Keratinocyte (primary cell): ENCODE results near the gene CAMKK2. TPM values are rescaled to one million over a fixed set of nuclear protein-coding genes. Genes with fewer than 3 reads are reported as not detected.

Experiments used
- DNase-seq: peaks from one replicate; pipeline ENCODE4 v3.0.0-alpha.2; 2011; ENCODE audit warnings: low read depth, missing footprints, low spot score
- FAIRE-seq: peaks from 2 replicates; lab custom pipeline; 2011; peaks lifted over from hg19 to GRCh38; lab: Jason Lieb, UNC
- H2AFZ ChIP-seq: 2 replicates; pipeline ENCODE4 v1.6.0; 2012; ENCODE audit warnings: low read length, control low read depth, inconsistent platforms; ENCODE audit not compliant: control insufficient read depth
- H3K27ac ChIP-seq: 2 replicates; pipeline ENCODE4 v1.5.1; 2011; ENCODE audit warnings: low read length; ENCODE audit not compliant: control insufficient read depth, insufficient read depth
- H3K27me3 ChIP-seq: 3 replicates; pipeline ENCODE4 v1.6.0; 2011; ENCODE audit warnings: low read length; ENCODE audit not compliant: control insufficient read depth, insufficient read depth; ENCODE audit errors: extremely low read depth
- H3K36me3 ChIP-seq, 2 experiments: 2 replicates in 1 of 2; 3 replicates in 1 of 2; pipeline ENCODE4 v1.5.1; 2011; ENCODE audit warnings: low read length in 2 of 2, mild to moderate bottlenecking in 1 of 2; ENCODE audit not compliant: control insufficient read depth in 2 of 2, insufficient read depth in 2 of 2; ENCODE audit errors: extremely low read depth in 1 of 2
- H3K4me1 ChIP-seq: 3 replicates; pipeline ENCODE4 v1.5.1; 2011; ENCODE audit warnings: low read length; ENCODE audit not compliant: control insufficient read depth, insufficient read depth; ENCODE audit errors: extremely low read depth
- H3K4me2 ChIP-seq: 3 replicates; pipeline ENCODE4 v1.6.0; 2011; ENCODE audit warnings: low read depth, low read length; ENCODE audit not compliant: control insufficient read depth, insufficient read depth; ENCODE audit errors: extremely low read depth
- H3K4me3 ChIP-seq, 3 experiments: fragments of 200-600 bp in 1 of 3; sonication (generic) in 1 of 3; 2 replicates in 2 of 3; 3 replicates in 1 of 3; pipeline ENCODE4 v1.5.1; 2011 to 2016; ENCODE audit warnings: low read length in 3 of 3, mild to moderate bottlenecking in 3 of 3, control low read depth in 2 of 3, inconsistent platforms in 1 of 3, low read depth in 1 of 3, mixed read lengths in 1 of 3, mixed run types in 1 of 3, moderate library complexity in 1 of 3; ENCODE audit not compliant: control insufficient read depth in 2 of 3, insufficient read depth in 2 of 3; ENCODE audit errors: extremely low read depth in 1 of 3
- H3K79me2 ChIP-seq: 2 replicates; pipeline ENCODE4 v1.6.0; 2012; ENCODE audit warnings: low read length; ENCODE audit not compliant: control insufficient read depth, insufficient read depth
- H3K9ac ChIP-seq: 3 replicates; pipeline ENCODE4 v1.6.0; 2011; ENCODE audit warnings: low read length; ENCODE audit not compliant: control insufficient read depth, insufficient read depth; ENCODE audit errors: extremely low read depth
- H3K9me1 ChIP-seq: 3 replicates; pipeline ENCODE4 v1.6.0; 2011; ENCODE audit warnings: low read length; ENCODE audit not compliant: control insufficient read depth, insufficient read depth; ENCODE audit errors: extremely low read depth
- H3K9me3 ChIP-seq: 2 replicates; pipeline ENCODE4 v1.5.1; 2012; ENCODE audit warnings: low read depth, low read length; ENCODE audit not compliant: control insufficient read depth
- H4K20me1 ChIP-seq: 3 replicates; pipeline ENCODE4 v1.6.0; 2011; ENCODE audit warnings: low read length; ENCODE audit not compliant: control insufficient read depth, insufficient read depth; ENCODE audit errors: extremely low read depth
- EZH2 ChIP-seq: IDR thresholded peaks from one replicate; pipeline ENCODE4 v1.6.1; 2012; ENCODE audit warnings: inconsistent platforms, mild to moderate bottlenecking, low read length, moderate library complexity
- dilution Hi-C: fragments of 300-500 bp; cut with MboI; formaldehyde crosslinking; loops from one replicate; pipeline ENCODE4 v1.7.0; 2020; ENCODE audit warnings: low sequenced_read_pairs; ENCODE audit not compliant: extremely low pct_ligation_motif_present
- polyA plus RNA-seq, 5 experiments: library from polyadenylated mRNA; depleted of rRNA in 3 of 5; stranded (reverse) in 3 of 5; stranded (forward) in 1 of 5; unstranded in 1 of 5; fragments of >200 nt; gene quantifications; 1 replicate in 1 of 5; 2 replicates in 3 of 5; 3 replicates in 1 of 5; pipeline versions ENCODE4 v1.2.1 to v1.2.3, GENCODE V29; 2011 to 2012; ENCODE audit warnings: missing spikeins in 2 of 5, low read depth in 1 of 5, low replicate concordance in 1 of 5
- TF ChIP-seq, protein P1 (sequence below), 3 experiments: IDR thresholded peaks in 1 of 3; conservative IDR thresholded peaks in 1 of 3; optimal IDR thresholded peaks in 1 of 3; 2 replicates in 2 of 3; 3 replicates in 1 of 3; pipeline versions ENCODE3 to v1.5.1; 2011; ENCODE audit warnings: low read length in 3 of 3, mild to moderate bottlenecking in 3 of 3, moderate library complexity in 2 of 3, control low read depth in 1 of 3, inconsistent platforms in 1 of 3; ENCODE audit not compliant: insufficient read depth in 2 of 3; ENCODE audit errors: extremely low read depth in 1 of 3

CAMKK2 gene
- polyA plus RNA-seq, 1 donor (not counting 4 experiments of a cell fraction or from before 2014, with no cell fraction given): 18.6 TPM

DNA sequence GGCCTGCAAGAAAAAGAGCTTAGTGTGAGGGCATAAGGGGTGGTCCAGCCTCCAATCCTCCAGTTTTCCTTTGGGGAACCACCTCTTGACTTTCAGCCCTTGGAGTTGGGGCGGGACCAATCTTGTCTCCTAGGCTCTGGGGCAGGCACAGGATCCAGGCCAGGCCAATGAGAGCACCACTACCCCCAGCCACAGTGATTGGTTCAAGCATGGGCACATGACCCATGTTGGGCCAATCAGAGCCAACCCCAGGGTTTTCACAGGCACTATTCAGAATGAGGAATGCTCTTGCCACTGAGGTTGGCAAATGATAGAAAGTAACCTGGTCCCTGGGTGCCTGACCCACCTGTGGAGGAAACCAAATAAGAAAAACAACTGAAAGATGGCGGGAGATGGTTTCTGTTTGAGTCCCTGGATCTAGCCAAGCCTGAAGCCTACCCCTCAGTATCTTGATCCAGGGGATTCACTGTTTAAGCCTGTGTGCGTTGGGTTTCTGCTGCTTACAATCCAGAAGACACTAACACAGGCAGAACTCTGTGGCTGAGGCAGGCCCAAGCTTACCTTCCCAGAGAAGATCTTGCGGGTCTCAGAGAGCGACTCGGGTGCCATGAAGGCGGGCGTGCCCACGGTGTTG, 43.7 kb downstream of the CAMKK2 start:
- Histone ChIP-seq H3K27ac (no peak overlapping the region), H3K4me2 (no peak overlapping the region), H4K20me1 (no peaks in the 10 kb centered on the region), H3K9me3 (no peaks in the 10 kb centered on the region), H3K27me3 (no peaks in the 10 kb centered on the region), H3K36me3 (peaks cover 20 to 41% of the 10 kb centered on the region in 2 experiments), H3K4me1 (no peaks in the 10 kb centered on the region), H3K4me3 (no peak overlapping the region), H2AFZ (no peak overlapping the region), H3K9me1 (no peaks in the 10 kb centered on the region), H3K9ac (no peak overlapping the region), H3K79me2 (no peaks in the 10 kb centered on the region)
- dilution Hi-C loops: no loop called here
- TF ChIP-seq EZH2: no peak
- TF ChIP-seq, protein P1, sequence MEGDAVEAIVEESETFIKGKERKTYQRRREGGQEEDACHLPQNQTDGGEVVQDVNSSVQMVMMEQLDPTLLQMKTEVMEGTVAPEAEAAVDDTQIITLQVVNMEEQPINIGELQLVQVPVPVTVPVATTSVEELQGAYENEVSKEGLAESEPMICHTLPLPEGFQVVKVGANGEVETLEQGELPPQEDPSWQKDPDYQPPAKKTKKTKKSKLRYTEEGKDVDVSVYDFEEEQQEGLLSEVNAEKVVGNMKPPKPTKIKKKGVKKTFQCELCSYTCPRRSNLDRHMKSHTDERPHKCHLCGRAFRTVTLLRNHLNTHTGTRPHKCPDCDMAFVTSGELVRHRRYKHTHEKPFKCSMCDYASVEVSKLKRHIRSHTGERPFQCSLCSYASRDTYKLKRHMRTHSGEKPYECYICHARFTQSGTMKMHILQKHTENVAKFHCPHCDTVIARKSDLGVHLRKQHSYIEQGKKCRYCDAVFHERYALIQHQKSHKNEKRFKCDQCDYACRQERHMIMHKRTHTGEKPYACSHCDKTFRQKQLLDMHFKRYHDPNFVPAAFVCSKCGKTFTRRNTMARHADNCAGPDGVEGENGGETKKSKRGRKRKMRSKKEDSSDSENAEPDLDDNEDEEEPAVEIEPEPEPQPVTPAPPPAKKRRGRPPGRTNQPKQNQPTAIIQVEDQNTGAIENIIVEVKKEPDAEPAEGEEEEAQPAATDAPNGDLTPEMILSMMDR (optimal IDR thresholded peaks at IDR 0.05 in 1 of 3, IDR thresholded peaks at IDR 0.05 in 1 of 3, conservative IDR thresholded peaks at IDR 0.05 in 1 of 3; ENCODE audit: extremely low read depth in 1 of 3, insufficient read depth in 2 of 3, low read length in 3 of 3): no peak
- no peak for DNase-seq
- no peak for FAIRE-seq

DNA sequence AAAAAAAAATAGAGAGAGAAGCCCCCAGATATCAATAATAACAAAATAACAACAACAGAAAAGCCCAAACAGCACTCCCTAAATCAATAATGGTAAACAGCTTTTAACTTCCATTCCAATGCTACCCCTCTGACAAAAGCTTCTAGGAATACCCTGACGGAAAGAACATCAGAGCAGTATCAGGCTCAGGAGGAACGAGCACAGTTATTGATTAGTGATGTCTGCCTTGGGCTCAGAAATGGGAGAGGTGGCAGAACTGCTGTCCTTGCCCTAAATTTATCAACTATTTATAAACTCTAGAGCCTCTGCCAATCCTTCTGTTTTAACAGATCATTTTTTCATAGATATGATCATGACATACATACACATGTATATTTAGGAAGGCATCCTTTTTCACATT, 44.7 kb downstream of the CAMKK2 start:
- dilution Hi-C loops: no loop called here
- H3K36me3 ChIP-seq: peaks cover 20 to 41% of the 10 kb centered on the region in 2 experiments
- no peaks in the 10 kb centered on the region for H3K9me3 ChIP-seq
- no peaks in the 10 kb centered on the region for H3K27me3 ChIP-seq
- H3K27ac ChIP-seq: no peak overlapping the region
- TF ChIP-seq, protein P1 (optimal IDR thresholded peaks at IDR 0.05 in 1 of 3, IDR thresholded peaks at IDR 0.05 in 1 of 3, conservative IDR thresholded peaks at IDR 0.05 in 1 of 3; ENCODE audit: extremely low read depth in 1 of 3, insufficient read depth in 2 of 3, low read length in 3 of 3): no peak
- TF ChIP-seq EZH2: no peak
- no peaks in the 10 kb centered on the region for H4K20me1 ChIP-seq
- no peak overlapping the region for H3K4me3 ChIP-seq
- no peak overlapping the region for H2AFZ ChIP-seq
- no peak for FAIRE-seq
- H3K9me1 ChIP-seq: no peaks in the 10 kb centered on the region
- H3K79me2 ChIP-seq: no peaks in the 10 kb centered on the region
- no peak overlapping the region for H3K9ac ChIP-seq
- no peak overlapping the region for H3K4me2 ChIP-seq
- no peaks in the 10 kb centered on the region for H3K4me1 ChIP-seq
- no peak for DNase-seq
